ENCODE data around the gene ZNF592. TPM values are rescaled to one million over a fixed set of nuclear protein-coding genes. Genes with fewer than 3 reads are reported as not detected.

Gene ZNF592
- total and polyA plus RNA-seq, 4 donors, result 8.8 to 29.6 (median 16.2) TPM

GRCh38 chr15:84783493-84784251, 35.3 kb downstream of the ZNF592 start:
- TF ChIP-seq CTCF (IDR thresholded peaks at IDR 0.05; ENCODE audit: control extremely low read depth, extremely low read depth), result no peak
- Histone ChIP-seq H3K9me3 (ENCODE audit: control insufficient read depth in 4 of 4, insufficient read depth in 3 of 4, low read length in 3 of 4) (no peaks in the 10 kb centered on the region), H3K9ac (ENCODE audit: insufficient read depth in 1 of 2, low read length in 2 of 2) (no peak overlapping the region), H3K27ac (ENCODE audit: low read depth in 1 of 2, low read length in 1 of 2) (no peak overlapping the region), H3K4me3 (no peak overlapping the region), H3K27me3 (ENCODE audit: control insufficient read depth in 3 of 3, insufficient read depth in 3 of 3, low read length in 2 of 3) (no peaks in the 10 kb centered on the region), H3K36me3 (ENCODE audit: control insufficient read depth in 4 of 4, insufficient read depth in 4 of 4, low read length in 4 of 4) (peaks cover 6 to 44% (median 28%) of the 10 kb centered on the region in 4 donors), H3K4me1 (ENCODE audit: control insufficient read depth in 5 of 5, insufficient read depth in 5 of 5, low read length in 5 of 5) (peaks cover 0 to 5% (median 0%) of the 10 kb centered on the region in 5 donors)
- ATAC-seq (ENCODE audit: insufficient read depth, low FRiP score) (no peak), DNase-seq (no peak)
- WGBS, 2 donors, result 89 to 90% methylated on average over 12 of the region's 12 CpGs

GRCh38 chr15:84784262-84784661, 35.9 kb downstream of the ZNF592 start:
- WGBS, 2 donors, result 97% methylated on average over 17 of the region's 17 CpGs
- H3K9me3 ChIP-seq (ENCODE audit: control insufficient read depth in 4 of 4, insufficient read depth in 3 of 4, low read length in 3 of 4), result no peaks in the 10 kb centered on the region
- peaks cover 0 to 5% (median 0%) of the 10 kb centered on the region in 5 donors for H3K4me1 ChIP-seq (ENCODE audit: control insufficient read depth in 5 of 5, insufficient read depth in 5 of 5, low read length in 5 of 5)
- TF ChIP-seq CTCF (IDR thresholded peaks at IDR 0.05; ENCODE audit: control extremely low read depth, extremely low read depth), result no peak
- H3K27ac ChIP-seq (ENCODE audit: low read depth in 1 of 2, low read length in 1 of 2), result no peak overlapping the region
- peaks cover 6 to 44% (median 28%) of the 10 kb centered on the region in 4 donors for H3K36me3 ChIP-seq (ENCODE audit: control insufficient read depth in 4 of 4, insufficient read depth in 4 of 4, low read length in 4 of 4)
- no peak overlapping the region for H3K9ac ChIP-seq (ENCODE audit: insufficient read depth in 1 of 2, low read length in 2 of 2)
- ATAC-seq (ENCODE audit: insufficient read depth, low FRiP score) (no peak), DNase-seq (no peak)
- H3K27me3 ChIP-seq (ENCODE audit: control insufficient read depth in 3 of 3, insufficient read depth in 3 of 3, low read length in 2 of 3), result no peaks in the 10 kb centered on the region
- no peak overlapping the region for H3K4me3 ChIP-seq

GRCh38 chr15:84785053-84785452, 36.7 kb downstream of the ZNF592 start:
- H3K36me3 ChIP-seq (ENCODE audit: control insufficient read depth in 4 of 4, insufficient read depth in 4 of 4, low read length in 4 of 4), result peaks cover 6 to 44% (median 28%) of the 10 kb centered on the region in 4 donors
- no peaks in the 10 kb centered on the region for H3K27me3 ChIP-seq (ENCODE audit: control insufficient read depth in 3 of 3, insufficient read depth in 3 of 3, low read length in 2 of 3)
- peaks cover 0 to 6% (median 0%) of the 10 kb centered on the region in 5 donors for H3K4me1 ChIP-seq (ENCODE audit: control insufficient read depth in 5 of 5, insufficient read depth in 5 of 5, low read length in 5 of 5)
- no peak for ATAC-seq (ENCODE audit: insufficient read depth, low FRiP score)
- no peak for TF ChIP-seq CTCF (IDR thresholded peaks at IDR 0.05; ENCODE audit: control extremely low read depth, extremely low read depth)
- no peak overlapping the region for H3K9ac ChIP-seq (ENCODE audit: insufficient read depth in 1 of 2, low read length in 2 of 2)
- peak overlapping the region in 1 of 2 donors; percentile 22 for H3K27ac ChIP-seq (ENCODE audit: low read depth in 1 of 2, low read length in 1 of 2)
- WGBS, 2 donors, result 63 to 93% methylated on average over 5 of the region's 5 CpGs
- DNase-seq, result no peak
- no peaks in the 10 kb centered on the region for H3K9me3 ChIP-seq (ENCODE audit: control insufficient read depth in 4 of 4, insufficient read depth in 3 of 4, low read length in 3 of 4)
- H3K4me3 ChIP-seq, result no peak overlapping the region

Data from lung (tissue), 12 donors.